B cell (primary cell): ENCODE data around the gene PTRH2.

ENCODE experiments used
- CTCF ChIP-seq: fragments of 200-600 bp; IDR thresholded peaks from one replicate; pipeline ENCODE4 v1.8.0; 2022; ENCODE audit warnings: antibody characterized with exemption, mild to moderate bottlenecking
- EZH2 ChIP-seq: IDR thresholded peaks from 2 replicates; pipeline ENCODE4 v1.6.1; 2012; ENCODE audit warnings: borderline replicate concordance, low read depth, mild to moderate bottlenecking, moderate library complexity, low read length; ENCODE audit not compliant: insufficient read depth, poor library complexity, severe bottlenecking

GRCh38 chr17:59748591-59748990 lies 41.4 kb upstream of the PTRH2 start:
- no peak for TF ChIP-seq CTCF
- TF ChIP-seq EZH2: no peak
